Testis (tissue), 3 donors: ENCODE results near the gene SESTD1. TPM values are rescaled to one million over a fixed set of nuclear protein-coding genes. Genes with fewer than 3 reads are reported as not detected.

Experiments used
- DNase-seq: peaks from one replicate; pipeline ENCODE4 v3.0.0-alpha.2; 2019
- H3K27ac ChIP-seq, 2 donors: fragments of 200-600 bp; sonication (generic); one replicate each; pipeline ENCODE4 v1.5.1; 2019
- H3K27me3 ChIP-seq: fragments of 200-600 bp; sonication (generic); one replicate; pipeline ENCODE4 v1.5.1; 2019
- H3K36me3 ChIP-seq: fragments of 200-600 bp; sonication (generic); one replicate; pipeline ENCODE4 v1.5.1; 2017; ENCODE audit warnings: low read depth; ENCODE audit errors: missing control alignments
- H3K4me1 ChIP-seq: fragments of 200-600 bp; sonication (generic); one replicate; pipeline ENCODE4 v1.5.1; 2019
- H3K4me3 ChIP-seq, 2 donors: fragments of 200-600 bp; sonication (generic); one replicate each; pipeline ENCODE4 v1.5.1; 2017 to 2019
- H3K9me3 ChIP-seq: fragments of 200-600 bp; sonication (generic); one replicate; pipeline ENCODE4 v1.5.1; 2017
- POLR2A ChIP-seq: fragments of 450-650 bp; IDR thresholded peaks from one replicate; pipeline ENCODE4 v1.6.1; 2017; ENCODE audit warnings: antibody characterized with exemption, mild to moderate bottlenecking, moderate library complexity
- WGBS, 2 donors: methylation state at CpG; one replicate each; pipeline ENCODE4 v1.1.5; 2018; 5-methylcytosine and 5-hydroxymethylcytosine counted together
- intact Hi-C: fragments of 100-400 bp; cut with DNase I; formaldehyde crosslinking; loops from one replicate; pipeline ENCODE4 v1.15.1; 2023; ENCODE audit warnings: low total_unique reads
- polyA plus RNA-seq: library from polyadenylated mRNA; stranded (reverse); fragments of 350-450 nt; fragmentation: Illumina TruSeq; extraction: RNeasy Lipid Tissue Mini Kit (QIAGEN cat#74804); gene quantifications from one replicate; pipeline ENCODE4 v1.2.3, GENCODE V29; 2014; ENCODE audit warnings: low read depth, low replicate concordance; ENCODE audit not compliant: insufficient read depth
- total RNA-seq, 2 donors: library from RNA; depleted of rRNA; stranded (reverse); fragments of >200 nt; gene quantifications; one replicate each; pipeline ENCODE4 v1.2.3, GENCODE V29; 2016
- TF ChIP-seq, protein P1 (sequence below), 3 experiments: fragments of 450-650 bp in 2 of 3; fragments of 200-600 bp in 1 of 3; sonication (generic) in 1 of 3; IDR thresholded peaks; one replicate each; pipeline ENCODE4 v1.5.1; 2016 to 2019; ENCODE audit warnings: antibody characterized with exemption in 3 of 3, mild to moderate bottlenecking in 2 of 3, moderate library complexity in 1 of 3

Gene SESTD1
- total and polyA plus RNA-seq, 3 donors from 2014 or later: 50.0 to 94.5 (median 56.1) TPM

DNA sequence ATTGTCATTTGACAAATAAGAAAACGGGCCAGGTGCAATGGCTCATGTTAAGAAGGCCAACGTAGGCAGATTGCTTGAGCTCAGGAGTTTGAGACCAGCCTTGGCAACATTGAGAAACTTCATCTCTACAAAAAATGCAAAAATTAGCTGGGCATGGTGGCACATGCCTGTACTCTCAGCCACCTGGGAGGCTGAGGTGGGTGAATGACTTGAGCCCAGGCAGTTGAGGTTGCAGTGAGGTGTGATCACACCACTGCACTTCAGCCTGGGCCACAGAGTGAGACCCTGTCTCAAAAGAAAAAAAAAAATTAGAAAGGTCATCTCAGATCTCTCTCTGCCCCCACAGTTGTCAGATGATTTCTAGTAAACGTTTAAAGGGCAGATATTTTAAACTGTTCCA, 4.4 kb downstream of the SESTD1 start:
- no peaks in the 10 kb centered on the region for H3K9me3 ChIP-seq
- H3K27ac ChIP-seq: no peak overlapping the region
- no peaks in the 10 kb centered on the region for H3K36me3 ChIP-seq
- 68% methylated on average over 3 of the region's 3 CpGs for WGBS, 2 donors
- H3K4me3 ChIP-seq: no peak overlapping the region
- peaks cover 16% of the 10 kb centered on the region for H3K4me1 ChIP-seq
- no peaks in the 10 kb centered on the region for H3K27me3 ChIP-seq
- no peak for DNase-seq
- TF ChIP-seq, protein P1, sequence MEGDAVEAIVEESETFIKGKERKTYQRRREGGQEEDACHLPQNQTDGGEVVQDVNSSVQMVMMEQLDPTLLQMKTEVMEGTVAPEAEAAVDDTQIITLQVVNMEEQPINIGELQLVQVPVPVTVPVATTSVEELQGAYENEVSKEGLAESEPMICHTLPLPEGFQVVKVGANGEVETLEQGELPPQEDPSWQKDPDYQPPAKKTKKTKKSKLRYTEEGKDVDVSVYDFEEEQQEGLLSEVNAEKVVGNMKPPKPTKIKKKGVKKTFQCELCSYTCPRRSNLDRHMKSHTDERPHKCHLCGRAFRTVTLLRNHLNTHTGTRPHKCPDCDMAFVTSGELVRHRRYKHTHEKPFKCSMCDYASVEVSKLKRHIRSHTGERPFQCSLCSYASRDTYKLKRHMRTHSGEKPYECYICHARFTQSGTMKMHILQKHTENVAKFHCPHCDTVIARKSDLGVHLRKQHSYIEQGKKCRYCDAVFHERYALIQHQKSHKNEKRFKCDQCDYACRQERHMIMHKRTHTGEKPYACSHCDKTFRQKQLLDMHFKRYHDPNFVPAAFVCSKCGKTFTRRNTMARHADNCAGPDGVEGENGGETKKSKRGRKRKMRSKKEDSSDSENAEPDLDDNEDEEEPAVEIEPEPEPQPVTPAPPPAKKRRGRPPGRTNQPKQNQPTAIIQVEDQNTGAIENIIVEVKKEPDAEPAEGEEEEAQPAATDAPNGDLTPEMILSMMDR (IDR thresholded peaks at IDR 0.05): no peak
- no peak for TF ChIP-seq POLR2A
- intact Hi-C loops: no loop called here

DNA sequence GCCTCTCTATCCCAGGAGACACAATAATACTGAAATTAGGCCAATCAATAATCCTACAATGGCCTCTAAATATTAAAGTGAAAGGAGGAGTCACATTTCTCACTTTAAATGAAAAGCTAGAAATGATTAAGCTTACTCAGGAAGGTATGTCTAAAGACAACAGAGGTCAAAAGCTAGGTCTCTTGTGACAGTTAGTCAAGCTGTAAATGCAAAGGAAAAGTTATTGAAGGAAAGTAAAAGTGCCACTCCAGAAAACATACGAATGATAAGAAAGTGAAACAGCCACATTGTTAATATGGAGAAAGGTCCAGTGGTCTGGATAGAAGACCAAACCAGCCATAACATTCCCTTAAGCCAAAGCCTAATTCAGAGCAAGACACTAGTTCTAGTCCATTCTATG, 9.5 kb downstream of the SESTD1 start:
- WGBS, 2 donors: 64 to 100% methylated on average over 1 of the region's 1 CpG
- no peaks in the 10 kb centered on the region for H3K9me3 ChIP-seq
- TF ChIP-seq, protein P1 (IDR thresholded peaks at IDR 0.05): no peak
- no peak for TF ChIP-seq POLR2A
- no peaks in the 10 kb centered on the region for H3K27me3 ChIP-seq
- no peaks in the 10 kb centered on the region for H3K36me3 ChIP-seq
- intact Hi-C loops: no loop called here
- H3K27ac ChIP-seq: no peak overlapping the region
- DNase-seq: no peak
- peaks cover 8% of the 10 kb centered on the region for H3K4me1 ChIP-seq
- no peak overlapping the region for H3K4me3 ChIP-seq

DNA sequence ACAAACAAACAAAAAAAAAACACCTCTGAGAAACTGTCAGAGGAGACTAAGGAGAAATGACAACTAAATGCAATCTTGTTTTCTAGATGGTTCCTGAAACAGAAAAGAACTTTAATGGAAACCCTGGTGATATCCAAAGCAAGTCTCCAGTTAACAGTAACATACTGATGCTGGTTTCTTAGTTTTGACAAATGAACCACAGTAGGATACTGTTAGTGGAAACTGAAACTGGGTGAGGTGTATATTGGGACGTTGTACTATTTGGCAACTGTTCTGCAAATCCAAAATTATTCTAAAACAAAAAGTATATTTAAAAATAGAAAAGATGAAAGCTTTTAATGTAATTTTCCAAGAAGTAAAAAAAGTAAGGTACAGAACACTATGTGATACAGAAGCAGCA, 11.4 kb downstream of the SESTD1 start:
- Histone ChIP-seq H3K27me3 (no peaks in the 10 kb centered on the region), H3K4me3 (no peak overlapping the region), H3K36me3 (no peaks in the 10 kb centered on the region), H3K27ac (no peak overlapping the region), H3K4me1 (peaks cover 4% of the 10 kb centered on the region), H3K9me3 (no peaks in the 10 kb centered on the region)
- intact Hi-C loops: no loop called here
- DNase-seq: no peak
- TF ChIP-seq POLR2A: no peak
- TF ChIP-seq, protein P1 (IDR thresholded peaks at IDR 0.05): no peak
- WGBS, 2 donors: 29 to 37% methylated on average over 1 of the region's 1 CpG

DNA sequence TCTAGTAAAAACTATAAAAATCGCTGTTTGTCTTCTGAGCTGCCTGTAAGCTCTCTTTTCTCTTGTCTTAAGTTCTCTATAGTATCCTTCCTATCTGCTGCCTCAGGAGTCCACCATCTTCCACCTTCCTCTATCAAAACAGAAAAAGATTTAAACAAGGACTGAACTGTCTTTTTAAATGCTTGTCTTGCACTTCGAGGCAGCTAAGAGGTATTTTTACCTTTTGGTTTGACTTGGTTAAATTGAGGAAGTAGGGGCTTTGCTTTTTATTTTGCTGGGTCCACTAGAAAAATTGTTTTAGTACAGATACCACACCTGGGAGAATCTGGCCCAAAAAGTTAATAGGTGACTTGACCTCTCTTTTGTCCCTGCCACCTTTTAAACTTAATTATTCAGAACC, 12.2 kb downstream of the SESTD1 start:
- TF ChIP-seq, protein P1 (IDR thresholded peaks at IDR 0.05): no peak
- TF ChIP-seq POLR2A: no peak
- Histone ChIP-seq H3K36me3 (no peaks in the 10 kb centered on the region), H3K27ac (no peak overlapping the region), H3K9me3 (no peaks in the 10 kb centered on the region), H3K4me1 (no peaks in the 10 kb centered on the region), H3K4me3 (no peak overlapping the region), H3K27me3 (no peaks in the 10 kb centered on the region)
- 72 to 82% methylated on average over 2 of the region's 2 CpGs for WGBS, 2 donors
- intact Hi-C loops: no loop called here
- no peak for DNase-seq

DNA sequence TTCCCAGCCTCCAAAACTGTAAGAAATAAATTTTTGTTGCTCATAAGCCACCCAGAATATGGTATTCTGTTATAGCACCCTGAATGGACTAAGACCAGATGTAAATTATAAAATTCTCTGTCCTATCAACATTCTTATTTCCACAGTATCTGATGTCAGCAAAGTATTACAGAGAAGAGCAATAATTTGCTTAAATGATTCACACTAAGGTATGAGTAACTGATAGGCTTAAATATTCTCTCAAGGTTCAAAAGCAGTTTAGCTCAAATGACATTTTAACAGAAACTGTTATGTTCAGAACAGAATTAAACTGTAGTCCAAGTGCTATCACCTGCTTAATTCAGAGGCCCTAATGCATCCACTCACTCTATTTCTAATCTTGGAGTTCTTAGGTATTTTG, 12.8 kb downstream of the SESTD1 start:
- Histone ChIP-seq H3K4me1 (no peaks in the 10 kb centered on the region), H3K27me3 (no peaks in the 10 kb centered on the region), H3K4me3 (no peak overlapping the region), H3K36me3 (no peaks in the 10 kb centered on the region), H3K9me3 (no peaks in the 10 kb centered on the region), H3K27ac (no peak overlapping the region)
- no peak for DNase-seq
- TF ChIP-seq POLR2A: no peak
- TF ChIP-seq, protein P1 (IDR thresholded peaks at IDR 0.05): no peak
- intact Hi-C loops: no loop called here
